HG02840 (cell line): ENCODE data around the gene CENPW.

Experiments
- ATAC-seq: cut with Tn5 transposase; IDR thresholded peaks from one replicate; pipeline ENCODE4 v1.9.1; 2021; ENCODE audit warnings: mild to moderate bottlenecking, moderate library complexity, moderate number of reproducible peaks; ENCODE audit not compliant: unreplicated experiment, low FRiP score

Gene CENPW

DNA sequence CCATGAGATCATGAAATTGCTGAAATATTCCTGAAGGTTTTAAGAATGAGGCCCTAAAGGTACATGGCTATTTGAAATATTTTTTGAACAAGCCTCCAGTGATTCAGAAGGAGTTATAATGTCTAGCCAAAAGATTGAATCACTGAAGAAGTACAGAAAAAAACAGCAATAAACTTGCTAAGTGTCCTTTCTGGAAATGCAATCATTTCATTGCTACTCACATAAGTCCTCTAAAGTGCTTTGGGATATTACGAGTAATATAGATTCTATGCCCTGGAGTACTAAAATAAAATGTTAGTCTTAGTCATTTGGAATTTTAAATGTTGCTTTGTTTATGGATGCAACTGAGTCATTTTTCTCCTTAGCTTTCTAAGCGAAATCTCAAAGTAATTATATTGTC, 32.7 kb downstream of the CENPW start:
- ATAC-seq, result no peak

DNA sequence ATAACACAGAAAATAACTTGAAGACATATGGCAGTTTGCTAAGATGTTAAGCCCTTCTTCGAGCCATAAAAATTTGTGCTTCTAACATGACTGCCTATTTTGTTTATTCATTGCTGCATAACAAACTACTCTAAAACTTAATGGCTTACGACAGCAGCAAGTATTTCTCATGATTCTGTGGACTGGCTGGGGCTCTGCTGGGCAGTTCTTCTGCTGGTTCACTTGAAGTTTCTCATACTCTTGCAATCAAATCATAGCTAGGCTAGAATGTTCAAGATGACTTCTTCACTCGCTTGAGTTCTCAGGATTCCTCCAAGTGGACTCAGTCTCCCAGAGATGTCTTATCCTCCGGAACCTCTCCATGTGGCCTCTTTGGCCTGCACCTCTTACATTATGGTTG, 33.4 kb downstream of the CENPW start:
- no peak for ATAC-seq

DNA sequence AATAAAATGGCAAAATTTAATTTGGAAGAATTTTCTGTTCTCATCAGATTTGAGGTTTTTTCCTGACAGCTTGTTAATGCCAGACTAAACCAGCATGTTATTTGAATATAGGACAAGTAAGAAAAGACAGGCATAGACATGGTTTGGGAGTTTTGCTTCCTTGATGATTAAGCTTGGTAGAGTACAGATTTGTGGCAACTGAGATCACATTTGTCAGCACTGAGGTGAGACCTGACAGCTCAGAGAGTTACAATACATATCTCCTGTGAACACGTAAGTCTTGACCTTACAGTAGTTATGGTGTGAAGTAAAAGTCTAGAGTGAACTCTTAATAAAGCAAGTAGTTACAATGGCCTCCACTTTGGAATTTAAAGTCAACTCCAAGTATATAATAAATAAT, 34.5 kb downstream of the CENPW start:
- no peak for ATAC-seq

DNA sequence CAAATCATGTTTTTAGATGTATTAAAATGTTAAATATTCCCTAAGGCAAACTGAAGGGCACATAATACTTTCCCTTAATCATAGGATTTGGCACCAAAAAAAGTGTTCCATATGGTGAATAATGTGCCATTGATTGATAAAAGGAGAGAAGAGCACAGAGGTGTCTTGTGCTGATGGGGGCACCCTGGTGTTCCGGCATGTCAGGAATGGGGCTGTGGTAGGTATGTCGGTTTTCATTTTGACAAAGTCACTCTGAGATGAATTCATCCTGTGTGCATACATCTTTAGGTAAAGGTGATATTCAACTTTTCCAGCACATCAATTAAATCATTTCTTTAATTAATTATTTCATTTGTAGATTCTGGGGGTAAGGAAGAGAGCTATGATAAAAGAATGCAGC, 36.8 kb downstream of the CENPW start:
- ATAC-seq, result no peak

DNA sequence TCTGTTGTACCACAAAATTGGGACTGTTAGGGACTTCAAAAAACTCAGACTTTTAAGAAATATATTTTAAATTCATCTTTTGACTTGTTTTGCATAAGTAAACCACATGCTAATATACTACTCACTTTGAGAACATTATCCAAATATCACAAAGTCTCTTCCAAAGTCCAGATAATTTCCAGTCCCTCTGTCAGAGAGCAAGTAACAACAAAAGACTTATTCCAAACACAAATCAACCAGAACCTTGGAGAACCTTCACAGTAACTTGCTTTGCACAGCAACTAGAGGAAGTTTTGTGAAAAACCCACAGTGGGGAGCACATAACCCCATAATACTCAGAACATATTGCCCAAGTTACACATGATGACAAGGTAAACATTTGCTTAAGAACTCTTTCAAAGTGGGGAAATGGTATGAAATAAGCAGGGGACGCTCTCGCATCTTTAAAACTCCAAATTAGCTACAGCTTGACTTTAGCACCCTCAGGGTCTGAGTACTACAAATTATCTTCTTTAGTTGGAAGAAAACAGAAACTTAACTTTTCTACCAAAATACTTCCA, 37.8 kb downstream of the CENPW start:
- no peak for ATAC-seq

DNA sequence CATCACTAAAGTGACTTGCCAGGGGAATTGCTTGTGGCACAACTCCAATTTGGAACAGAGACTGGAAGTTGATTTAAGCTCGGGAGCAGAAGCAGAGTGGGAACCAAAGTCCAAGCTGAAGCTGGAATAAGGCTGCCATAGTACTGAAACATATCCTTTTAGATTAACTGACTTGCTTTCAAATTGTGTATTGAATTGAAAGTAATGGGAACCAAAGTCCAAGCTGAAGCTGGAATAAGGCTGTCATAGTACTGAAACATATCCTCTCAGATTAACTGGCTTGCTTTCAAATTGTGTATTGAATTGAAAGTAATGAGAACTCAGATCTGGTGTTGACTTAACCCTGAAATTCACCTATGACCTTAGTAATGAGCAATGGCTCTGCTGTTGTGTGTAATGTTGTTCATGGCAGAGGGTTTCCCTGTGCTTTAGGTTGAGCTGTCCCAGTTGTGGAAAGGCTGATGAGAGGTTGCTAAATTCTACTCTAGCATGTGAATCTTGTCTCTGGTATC, 40.2 kb downstream of the CENPW start:
- ATAC-seq, result no peak

DNA sequence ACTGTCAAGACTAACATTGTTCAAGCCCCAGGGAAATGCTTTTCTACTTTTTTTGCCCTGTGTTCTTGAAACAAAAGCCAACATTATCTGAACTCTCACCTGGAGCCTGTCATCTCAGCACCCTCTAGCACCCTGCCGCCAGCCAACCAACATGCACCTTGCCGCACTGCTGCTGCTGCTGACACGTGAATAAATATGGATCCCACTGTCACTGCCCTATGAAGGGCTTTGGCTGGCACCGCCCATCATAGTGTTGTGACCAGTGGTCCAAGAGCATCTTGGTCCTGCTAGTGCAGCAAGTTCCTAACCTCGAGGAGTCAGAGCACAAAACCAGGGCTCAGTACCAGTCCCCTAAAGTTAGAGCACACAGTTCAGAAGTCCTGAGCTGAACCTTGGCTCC, 41.6 kb downstream of the CENPW start:
- ATAC-seq, result no peak

DNA sequence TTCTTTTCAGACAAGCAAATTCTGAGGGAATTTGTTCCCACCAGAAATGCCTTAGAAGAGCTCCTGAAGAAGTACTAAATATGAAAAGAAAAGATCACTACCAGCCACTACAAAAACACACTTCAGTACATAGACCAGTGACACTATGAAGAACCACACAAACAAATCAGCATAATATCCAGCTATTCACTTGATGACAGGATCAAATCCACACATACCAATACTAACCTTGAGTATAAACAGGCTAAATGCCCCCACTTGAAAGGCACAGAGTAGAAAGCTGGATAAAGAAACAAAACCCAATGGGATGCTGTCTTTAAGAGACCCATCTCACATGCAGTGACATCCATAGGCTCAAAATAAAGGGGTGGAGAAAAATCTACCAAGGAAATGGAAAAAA, 43.3 kb downstream of the CENPW start:
- ATAC-seq, result no peak

DNA sequence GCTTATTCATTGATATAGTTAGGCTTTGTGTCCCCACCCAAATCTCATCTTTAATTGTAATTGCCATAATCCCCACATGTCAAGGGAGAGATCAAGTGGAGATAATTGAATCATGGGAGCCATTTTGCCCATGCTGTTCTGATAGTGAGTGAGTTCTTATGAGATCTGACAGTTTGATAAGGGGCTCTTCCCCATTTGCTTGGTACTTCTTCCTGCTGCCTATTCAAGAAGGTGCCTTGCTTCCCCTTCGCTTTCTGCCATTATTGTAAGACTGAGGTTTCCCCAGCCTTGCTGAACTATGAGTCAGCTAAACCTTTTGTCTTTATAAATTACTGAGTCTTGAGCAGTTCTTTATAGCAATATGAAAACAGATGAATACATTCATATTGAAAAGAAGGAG, 45.6 kb downstream of the CENPW start:
- ATAC-seq, result no peak

DNA sequence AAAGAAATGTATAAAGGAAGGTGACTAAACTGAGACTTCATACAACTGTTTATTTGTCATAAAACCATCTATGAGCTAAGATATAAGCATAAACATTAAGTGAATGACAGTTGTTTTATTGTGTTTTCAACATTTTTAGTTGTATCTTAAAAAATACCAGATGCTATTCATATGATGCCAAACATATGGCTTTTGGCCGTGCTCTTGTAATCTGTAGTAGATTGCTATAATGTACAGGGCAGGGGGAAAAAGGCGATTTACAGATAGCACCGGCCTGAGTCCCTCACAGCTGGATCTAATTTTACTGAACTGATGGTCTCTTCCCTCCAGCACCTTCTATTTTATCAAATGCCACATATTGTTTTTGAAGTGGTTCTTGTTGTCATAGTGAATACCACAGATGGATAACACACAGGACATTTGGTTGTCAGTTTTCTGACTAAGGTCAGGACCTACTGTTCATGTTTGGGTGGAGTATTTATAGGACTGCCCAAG, 48.2 kb downstream of the CENPW start:
- no peak for ATAC-seq

DNA sequence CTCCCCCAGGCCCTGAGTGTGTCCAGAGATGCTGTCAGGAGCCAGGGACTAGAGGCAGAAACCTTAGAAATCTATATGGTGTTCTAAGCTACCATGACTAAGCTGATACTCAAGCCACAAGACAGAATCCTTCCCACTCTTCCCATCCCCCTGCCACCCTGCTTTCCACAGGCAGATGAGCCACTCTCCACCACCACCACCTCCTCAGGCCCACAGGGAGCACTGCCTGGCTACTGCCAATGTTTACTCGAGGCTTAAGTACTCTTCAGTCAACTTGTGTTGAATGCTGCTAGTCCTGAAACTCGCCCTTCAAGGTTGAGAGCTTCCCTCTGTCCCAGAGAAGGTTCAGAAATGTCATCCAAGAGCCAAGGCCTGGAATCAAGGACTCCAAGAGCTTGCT, 56.2 kb downstream of the CENPW start:
- ATAC-seq, result no peak
